HG03135 (cell line): ENCODE measurements around the gene IL18RAP.
A peak's percentile ranks its signal among the peaks of the same experiment; 100 is the strongest.

Experiments used
- ATAC-seq: cut with Tn5 transposase; IDR thresholded peaks from one replicate; pipeline ENCODE4 v1.9.1; 2021; ENCODE audit warnings: mild to moderate bottlenecking, moderate library complexity; ENCODE audit not compliant: unreplicated experiment

IL18RAP gene

DNA sequence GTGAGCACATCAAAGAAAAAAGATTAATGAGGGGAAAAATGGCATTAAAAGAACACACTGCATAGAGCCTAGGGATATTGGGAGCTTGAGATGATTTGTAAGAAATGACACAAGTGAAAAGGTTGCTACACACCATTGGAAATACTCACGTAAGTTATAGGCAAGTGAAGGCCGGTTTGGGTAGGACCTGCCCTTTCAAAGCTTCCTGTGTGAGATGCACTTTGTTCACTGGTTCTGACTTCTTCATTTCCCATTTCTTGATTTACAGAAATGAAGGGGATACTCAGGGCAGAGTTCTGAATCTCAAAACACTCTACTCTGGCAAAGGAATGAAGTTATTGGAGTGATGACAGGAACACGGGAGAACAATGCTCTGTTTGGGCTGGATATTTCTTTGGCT is at the start of gene IL18RAP:
Gene IL18RAP (plus strand): TSS at position 251 of the 400 bp plus-strand sequence. CDS start 118 bp downstream, at position 369.
- no peak for ATAC-seq

GRCh38 chr2:102376052-102376591 is 46.8 kb upstream of the IL18RAP start:
- no peak for ATAC-seq

DNA sequence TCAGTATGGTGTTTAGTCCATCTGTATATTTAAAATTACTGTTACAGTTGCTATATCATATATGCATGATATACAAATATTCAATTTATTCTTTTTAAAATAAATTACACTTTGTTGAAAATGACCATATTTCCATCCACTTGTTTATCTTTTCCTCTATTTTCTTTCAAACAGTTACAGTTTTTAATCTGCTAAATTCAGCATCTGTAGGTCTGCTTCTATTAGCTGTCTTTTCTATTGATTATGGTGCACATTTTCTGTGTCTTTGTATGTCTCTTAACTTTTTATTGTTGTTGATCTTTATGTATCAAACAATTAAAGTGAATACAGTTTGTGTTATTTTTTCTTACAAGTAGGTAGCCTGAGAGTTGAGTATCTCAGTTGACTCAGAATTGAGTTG is 39.2 kb upstream of the IL18RAP start:
- no peak for ATAC-seq

- no peak for ATAC-seq
Measured at GRCh38 chr2:102385522-102385921, 37.4 kb upstream of the IL18RAP start.

DNA sequence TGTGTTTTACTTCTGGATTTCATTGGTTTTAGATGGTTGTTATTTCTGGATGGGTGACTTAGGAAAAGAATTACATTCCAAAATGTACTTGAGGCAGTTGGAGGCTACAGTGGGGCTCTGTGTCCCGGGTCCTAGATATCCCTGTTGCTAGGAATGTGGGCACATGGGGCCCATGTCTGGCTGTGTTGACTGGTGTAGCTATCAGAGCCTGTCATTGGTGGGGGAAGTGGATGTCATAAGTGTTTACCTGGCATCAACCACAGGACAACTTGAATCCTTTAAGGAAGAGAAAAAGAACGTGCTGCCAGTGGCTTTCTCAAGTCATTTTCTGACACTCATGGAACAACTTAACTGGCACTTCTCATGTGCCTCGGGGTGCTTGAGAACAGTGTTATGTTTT is 37.0 kb upstream of the IL18RAP start:
- no peak for ATAC-seq

- no peak for ATAC-seq
Measured at GRCh38 chr2:102386867-102387541, 36.0 kb upstream of the IL18RAP start.

DNA sequence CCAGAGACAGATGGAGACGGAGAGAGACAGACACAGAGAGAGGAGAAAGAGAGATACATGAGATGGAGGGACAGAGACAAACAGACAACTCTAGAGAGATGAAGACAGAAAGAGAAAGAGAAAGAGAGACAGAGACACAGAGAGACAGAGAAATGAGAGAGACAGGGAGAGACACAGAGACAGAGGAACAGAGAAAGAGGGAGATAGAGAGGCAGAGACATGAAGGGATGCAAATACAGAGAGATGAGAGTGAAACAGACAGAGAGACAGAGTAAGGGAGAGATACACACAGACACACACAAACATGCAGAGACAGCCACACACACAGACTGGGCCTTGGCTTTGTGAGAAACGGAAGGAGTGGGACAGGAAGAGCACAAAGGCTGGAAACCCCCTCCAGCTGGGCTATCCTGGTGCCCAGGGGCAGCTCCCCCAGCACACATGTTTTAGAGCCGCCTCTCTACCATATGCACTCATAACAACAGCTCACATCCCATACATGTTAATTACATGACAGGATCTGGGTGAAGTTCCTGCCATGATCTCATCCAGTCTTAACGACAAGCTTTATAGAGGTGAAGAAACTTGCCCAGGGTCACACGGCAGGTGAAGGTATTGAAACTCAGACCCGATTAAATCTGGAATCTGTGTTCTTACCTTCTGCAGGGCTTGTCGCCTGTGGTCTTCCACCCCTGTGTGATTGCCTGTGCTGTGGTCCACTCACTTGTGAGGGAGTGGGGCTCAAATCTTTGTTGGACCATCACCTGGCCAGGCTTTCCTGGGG is 35.0 kb upstream of the IL18RAP start:
- ATAC-seq, result no peak

GRCh38 chr2:102391565-102391964 is 31.4 kb upstream of the IL18RAP start:
- ATAC-seq, result no peak

DNA sequence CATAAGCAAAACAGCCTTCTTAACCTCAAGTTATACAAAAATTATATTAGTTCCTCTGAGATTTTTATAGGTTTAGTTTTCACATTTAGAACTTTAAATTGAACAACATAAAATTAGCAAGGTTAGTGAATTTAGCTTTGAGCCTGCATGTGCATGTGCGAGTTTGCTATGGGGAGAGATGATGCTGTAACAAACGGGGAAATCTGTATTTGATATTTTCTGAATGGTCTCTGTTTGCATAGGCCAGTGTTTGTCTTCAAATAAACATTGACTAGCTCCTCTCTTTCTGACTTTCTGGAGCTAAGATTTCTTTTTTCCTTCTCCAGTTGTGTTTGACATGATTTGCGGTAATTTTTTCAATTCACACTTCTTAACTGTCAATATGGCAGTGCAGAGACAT is 30.9 kb upstream of the IL18RAP start:
- no peak for ATAC-seq

DNA sequence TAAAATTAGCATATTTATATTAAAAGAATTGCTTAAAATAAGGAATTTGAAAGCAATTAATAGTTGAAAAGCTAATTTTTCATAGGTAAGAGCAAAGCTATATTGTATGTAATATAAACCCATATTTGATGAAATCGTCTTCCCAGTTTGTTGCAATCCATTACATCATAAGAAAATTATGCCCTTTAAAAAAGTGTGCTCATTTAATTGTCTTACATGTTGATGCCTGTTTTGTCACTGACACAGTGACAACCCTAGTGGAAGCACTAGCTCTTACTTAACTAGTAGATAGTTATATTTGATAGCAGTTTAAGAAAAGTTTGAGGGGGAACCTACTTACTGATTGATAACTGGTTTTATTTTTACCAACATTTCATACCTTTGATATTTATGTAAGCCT is 30.0 kb upstream of the IL18RAP start:
- ATAC-seq, result no peak

DNA sequence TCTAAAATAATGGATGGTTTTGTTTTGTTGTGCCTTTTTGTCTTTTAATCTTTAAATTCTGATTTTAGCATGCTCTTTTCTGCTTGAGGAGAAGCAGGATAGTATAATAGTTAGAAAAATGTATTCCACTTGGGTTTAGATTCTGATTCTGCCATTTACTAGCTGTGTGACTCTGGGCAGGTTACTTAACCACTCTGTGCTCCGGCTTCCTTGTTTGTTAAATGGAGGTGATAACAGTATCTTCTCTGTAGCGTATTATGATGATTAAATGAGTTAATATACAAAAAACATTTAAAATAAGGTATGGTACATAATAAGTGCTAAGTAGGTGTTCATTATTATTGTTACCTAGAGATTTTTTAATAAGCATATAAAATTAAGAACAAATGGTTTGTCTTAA is 26.9 kb upstream of the IL18RAP start:
- no peak for ATAC-seq

GRCh38 chr2:102397209-102397608 is 25.8 kb upstream of the IL18RAP start:
- ATAC-seq, result no peak

GRCh38 chr2:102399499-102400141 is 23.3 kb upstream of the IL18RAP start:
- no peak for ATAC-seq

- ATAC-seq, result no peak
Measured at GRCh38 chr2:102401456-102401855, 21.5 kb upstream of the IL18RAP start.

DNA sequence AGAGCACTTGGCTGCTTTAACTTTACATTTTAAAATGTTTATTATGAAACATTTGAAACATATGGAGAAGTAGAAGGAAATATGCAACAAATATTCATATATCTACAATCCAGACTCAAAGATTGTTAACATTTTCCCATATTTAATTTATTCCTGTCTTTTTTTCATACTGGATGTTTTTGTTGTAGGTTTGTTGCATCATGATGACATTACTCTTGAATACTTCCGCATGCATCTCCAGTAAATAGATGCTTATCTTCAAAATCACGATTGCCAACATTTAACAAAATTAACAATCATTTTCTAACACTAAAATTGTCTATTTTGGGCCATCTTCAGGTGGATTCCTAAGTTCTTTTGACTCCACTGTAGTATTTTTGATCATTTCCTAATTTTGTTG is 21.1 kb upstream of the IL18RAP start:
- no peak for ATAC-seq

- no peak for ATAC-seq
Measured at GRCh38 chr2:102410952-102411351, 12.0 kb upstream of the IL18RAP start.

GRCh38 chr2:102412199-102412598 is 10.8 kb upstream of the IL18RAP start:
- ATAC-seq, result no peak

GRCh38 chr2:102417946-102418345 is 5.0 kb upstream of the IL18RAP start:
- peak; percentile 63 for ATAC-seq

GRCh38 chr2:102418421-102418961 is 4.5 kb upstream of the IL18RAP start:
- ATAC-seq, result peak; percentile 77

- ATAC-seq, result no peak
Measured at GRCh38 chr2:102420290-102420689, 2.7 kb upstream of the IL18RAP start.
